ENCODE measurements around the gene DNAI7. TPM values are rescaled to one million over a fixed set of nuclear protein-coding genes. Genes with fewer than 3 reads are reported as not detected.

The DNAI7 gene
- total and polyA plus RNA-seq, 2 of the 8 experiments (the other 6 are each of a cell fraction or from before 2014, with no cell fraction given) = 0.12 to 0.28 TPM

DNA sequence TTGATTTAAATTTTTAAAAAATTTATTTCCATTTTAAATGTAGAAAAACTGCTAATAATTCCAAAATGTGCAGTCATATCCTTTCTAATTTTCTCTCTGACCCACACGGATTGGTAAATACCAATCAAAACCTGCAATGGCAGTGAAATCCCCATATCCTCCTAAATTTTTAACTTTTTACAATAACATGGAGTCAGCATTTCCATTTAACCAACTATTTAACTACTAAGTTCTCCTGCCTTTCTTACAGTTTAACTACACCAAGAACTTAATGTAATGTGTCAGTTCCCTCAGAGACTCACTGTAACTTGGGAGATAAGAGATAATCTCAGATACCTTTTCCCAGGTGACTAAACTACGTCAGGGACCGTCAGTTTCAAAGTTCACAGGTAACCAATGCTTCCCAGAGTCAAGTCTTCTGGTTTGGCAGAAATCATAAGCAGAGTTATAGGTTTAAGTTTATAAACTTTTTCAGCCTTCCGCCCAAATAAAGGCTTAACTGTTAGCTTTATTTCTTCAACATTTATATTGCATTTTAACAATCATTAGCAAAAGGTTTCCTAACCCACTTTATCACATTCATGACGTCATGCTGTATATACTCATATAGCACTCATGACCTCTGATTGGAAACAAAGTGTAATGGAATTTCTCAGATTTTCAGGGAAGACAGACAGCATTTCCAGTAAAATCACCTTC is 48.2 kb upstream of the DNAI7 start (continued):
- no peak for TF ChIP-seq CHD7 (IDR thresholded peaks at IDR 0.05; ENCODE audit: insufficient replicate concordance, low read length)
- TF ChIP-seq CBX5 (IDR thresholded peaks at IDR 0.05; ENCODE audit: low read depth, low read length) = no peak
- no peak for TF ChIP-seq RBBP5 (IDR thresholded peaks at IDR 0.05; ENCODE audit: borderline replicate concordance, low read depth, low read length)
- TF ChIP-seq TCF12 (IDR thresholded peaks at IDR 0.05; ENCODE audit: low read depth, low read length) = no peak
- no peak for TF ChIP-seq JUND (IDR thresholded peaks at IDR 0.05; ENCODE audit: low read length)
- no peak for TF ChIP-seq EGR1 (IDR thresholded peaks at IDR 0.05; ENCODE audit: borderline replicate concordance, low read depth, low read length)
- TF ChIP-seq JUN (IDR thresholded peaks at IDR 0.05; ENCODE audit: low read depth, low read length) = no peak
